Posterior cingulate gyrus (tissue), 11 donors: ENCODE measurements around the gene OR5K1.

Experiments
- DNase-seq, 10 donors: peaks; one replicate each; pipeline versions ENCODE4 v3.0.0 to v3.0.0-alpha.2; 2020 to 2021; ENCODE audit warnings: mixed read lengths in 3 of 10
- intact Hi-C: fragments of 100-400 bp; cut with DNase I; formaldehyde crosslinking; loops from one replicate; pipeline ENCODE4 v1.15.1; 2023

The OR5K1 gene

DNA sequence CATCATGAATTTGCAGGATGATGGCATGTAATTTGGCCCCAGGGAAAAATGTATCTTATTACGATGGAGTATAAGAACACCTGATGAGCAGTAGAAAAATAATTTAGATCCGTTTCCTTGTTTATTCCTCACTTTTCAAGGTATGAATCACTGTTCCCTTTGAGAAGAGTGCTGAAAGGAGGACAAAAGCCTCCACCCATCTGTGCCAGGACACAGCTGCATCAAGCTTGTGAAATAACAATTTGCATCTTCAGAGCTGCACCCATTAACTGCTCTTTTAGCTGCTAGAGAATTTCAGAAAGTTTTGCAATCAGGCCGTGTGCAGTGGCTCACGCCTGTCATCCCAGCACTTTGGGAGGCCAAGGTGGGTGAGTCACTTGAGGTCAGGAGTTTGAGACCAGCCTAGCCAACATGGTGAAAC, 50.1 kb downstream of the OR5K1 start:
- DNase-seq, result peak in 1 of 10 donors; percentile 17
- intact Hi-C loops, result no loop called here

- intact Hi-C loops, result no loop called here
- no peak for DNase-seq
These were observed 50.7 kb downstream of the OR5K1 start for GRCh38 chr3:98513736-98514135.

GRCh38 chr3:98514948-98515347, 51.9 kb downstream of the OR5K1 start:
- intact Hi-C loops, result no loop called here
- no peak for DNase-seq

GRCh38 chr3:98518816-98519215, 55.8 kb downstream of the OR5K1 start:
- intact Hi-C loops, result no loop called here
- DNase-seq, result peak in 1 of 10 donors; percentile 43

GRCh38 chr3:98519351-98519750, 56.4 kb downstream of the OR5K1 start:
- DNase-seq, result peak in 1 of 10 donors; percentile 13
- intact Hi-C loops, result no loop called here

- peak in 6 of 10 donors; percentile 17 to 85 (median 28) for DNase-seq
- intact Hi-C loops, result no loop called here
These were observed 59.0 kb downstream of the OR5K1 start for GRCh38 chr3:98521897-98522543.
